Heart right ventricle (tissue), 16 donors: ENCODE data around the gene PRDM15. TPM values are rescaled to one million over a fixed set of nuclear protein-coding genes. Genes with fewer than 3 reads are reported as not detected.

Experiments
- ATAC-seq, 8 donors: fragments of 200-7000 bp; cut with Tn5 transposase; one replicate each; pipeline ENCODE4 v1.9.1; 2020; ENCODE audit warnings: mild to moderate bottlenecking in 8 of 8, moderate library complexity in 8 of 8, moderate number of reproducible peaks in 1 of 8
- DNase-seq, 2 donors: peaks; one replicate each; pipeline ENCODE4 v3.0.0-alpha.2; 2020
- H3K27ac ChIP-seq, 10 donors: fragments of 200-600 bp; sonication (generic) in 2 of 10; one replicate each; pipeline versions ENCODE4 v1.5.0 to v1.8.0; 2020 to 2022; ENCODE audit warnings: mild to moderate bottlenecking in 3 of 10
- H3K27me3 ChIP-seq, 7 donors: fragments of 200-600 bp; one replicate each; pipeline ENCODE4 v1.8.0; 2021 to 2022; ENCODE audit warnings: mild to moderate bottlenecking in 2 of 7
- H3K36me3 ChIP-seq, 9 donors: fragments of 200-600 bp; sonication (generic) in 1 of 9; one replicate each; pipeline versions ENCODE4 v1.5.0 to v1.8.0; 2020 to 2022; ENCODE audit warnings: mild to moderate bottlenecking in 2 of 9
- H3K4me1 ChIP-seq, 9 donors: fragments of 200-600 bp; sonication (generic) in 1 of 9; one replicate each; pipeline versions ENCODE4 v1.5.0 to v1.8.0; 2020 to 2022; ENCODE audit warnings: mild to moderate bottlenecking in 4 of 9
- H3K4me3 ChIP-seq, 10 donors: fragments of 200-600 bp; sonication (generic) in 2 of 10; one replicate each; pipeline versions ENCODE4 v1.5.0 to v1.8.0; 2020 to 2022; ENCODE audit warnings: mild to moderate bottlenecking in 7 of 10, moderate library complexity in 2 of 10
- H3K9me3 ChIP-seq, 11 donors: fragments of 200-600 bp in 10 of 11; sonication (generic) in 2 of 11; one replicate each; pipeline versions ENCODE4 v1.5.0 to v1.8.0; 2013 to 2022; ENCODE audit warnings: mild to moderate bottlenecking in 2 of 11, control low read depth in 1 of 11, moderate library complexity in 1 of 11
- CTCF ChIP-seq, 9 donors: fragments of 200-600 bp; sonication (generic) in 2 of 9; IDR thresholded peaks; one replicate each; pipeline versions ENCODE4 v1.5.0 to v1.8.0; 2021 to 2022; ENCODE audit warnings: antibody characterized with exemption in 9 of 9, mild to moderate bottlenecking in 5 of 9, moderate library complexity in 1 of 9
- WGBS, 2 donors: extraction: QIAGEN DNeasy Blood & Tissue Kit; methylation state at CpG; one replicate each; pipeline ENCODE4 v1.1.7; 2013; ENCODE audit warnings: inconsistent platforms in 1 of 2; 5-methylcytosine and 5-hydroxymethylcytosine counted together
- intact Hi-C, 10 donors: fragments of 100-400 bp; cut with DNase I; formaldehyde crosslinking; loops; one replicate each; pipeline versions ENCODE4 v1.11.1 to v1.14.2; 2022
- polyA plus RNA-seq, 2 donors: library from polyadenylated mRNA; stranded (reverse); fragments of 200-250 nt; gene quantifications; one replicate each; pipeline ENCODE4 v1.2.3, GENCODE V29; 2013
- total RNA-seq, 10 donors: library from RNA; stranded (reverse); fragmentation: NEBNext Ultra II Directional in 3 of 10; extraction: Animal tissue kit (Norgen Biotek cat#: 25700) in 3 of 10; gene quantifications; one replicate each; pipeline versions ENCODE4 v1.2.1 to v1.2.4, GENCODE V29; 2021 to 2023
- donor health status: Arrhythmogenic right ventricular cardiomyopathy.
- donor health status: ischemic (EF 13 %, LVEDD 7.1; RV severe dilation, severe dysfunction).
- donor health status: healthy with polysubstance abuse.
- donor health status: DM: no; HTN: yes; CAD: no.
- donor health status: DM: no; HTN: no; CAD: no.
- donor health status: ischemic (EF 25% LVEDD 6.9; RV normal size, moderate dysfunction).
- donor health status: ischemic (EF 25% LVEDD 5.7; RV mildly dilated, moderate dysfunction).
- donor health status: healthy.
- donor health status: DM: yes; HTN: yes; CAD: no.
- donor health status: Ischemic cardiomyopathy.
- donor health status: ischemic (EF 35%, LVEDD 5.7; RV mildly dilated, moderate dysfunction).
- donor health status: nonischemic (EF 11% LVEDD 7.7; RV severe dilation, severe dysfunction).
- donor health status: DM: yes; HTN: yes; CAD: no.
- donor health status: PGD.
- donor health status: ischemic (EF 29% LVEDD 5.4; RV normal size, mild dysfunction).
- donor health status: nonischemic (EF 23%, LVEDD 6.1; RV moderate dilation, normal function).

Gene PRDM15
- total and polyA plus RNA-seq, 12 donors: 1.0 to 5.8 (median 3.2) TPM

- no peak for TF ChIP-seq CTCF (IDR thresholded peaks at IDR 0.05)
- Histone ChIP-seq H3K27ac (peak overlapping the region in 1 of 10 donors; percentile 11), H3K4me1 (peaks cover 0 to 20% (median 13%) of the 10 kb centered on the region in 9 donors), H3K9me3 (no peaks in the 10 kb centered on the region), H3K4me3 (peak overlapping the region in 5 of 10 donors; percentile 74 to 94 (median 82)), H3K36me3 (no peaks in the 10 kb centered on the region), H3K27me3 (no peaks in the 10 kb centered on the region)
- DNase-seq (no peak), ATAC-seq (no peak)
- intact Hi-C loops: loop anchor here in 2 of 10 donors (5.0 kb wide), 1 partner anchor 130 kb away; no protein-coding TSS in a partner anchor
- 91% methylated on average over 11 of the region's 11 CpGs for WGBS, 2 donors
Observed at GRCh38 chr21:41876928-41877652, 2.1 kb downstream of the PRDM15 start.

- peaks cover 0 to 20% (median 13%) of the 10 kb centered on the region in 9 donors for H3K4me1 ChIP-seq
- H3K4me3 ChIP-seq: no peak overlapping the region
- ATAC-seq: no peak
- no peaks in the 10 kb centered on the region for H3K36me3 ChIP-seq
- H3K9me3 ChIP-seq: no peaks in the 10 kb centered on the region
- no peak for TF ChIP-seq CTCF (IDR thresholded peaks at IDR 0.05)
- H3K27me3 ChIP-seq: no peaks in the 10 kb centered on the region
- WGBS, 2 donors: 96% methylated on average over 8 of the region's 8 CpGs
- intact Hi-C loops: loop anchor here in 2 of 10 donors (5.0 kb wide), 1 partner anchor 131 kb away; no protein-coding TSS in a partner anchor
- no peak for DNase-seq
- no peak overlapping the region for H3K27ac ChIP-seq
Observed at GRCh38 chr21:41876396-41876795, 2.7 kb downstream of the PRDM15 start.

- no peak for TF ChIP-seq CTCF (IDR thresholded peaks at IDR 0.05)
- Histone ChIP-seq H3K27me3 (no peaks in the 10 kb centered on the region), H3K9me3 (no peaks in the 10 kb centered on the region), H3K36me3 (no peaks in the 10 kb centered on the region), H3K4me3 (no peak overlapping the region), H3K27ac (no peak overlapping the region), H3K4me1 (peaks cover 0 to 19% (median 13%) of the 10 kb centered on the region in 9 donors)
- DNase-seq (no peak), ATAC-seq (no peak)
- intact Hi-C loops: loop anchor here in 2 of 10 donors (5.0 kb wide), 1 partner anchor 132 kb away; no protein-coding TSS in a partner anchor
- WGBS, 2 donors: 95 to 96% methylated on average over 8 of the region's 8 CpGs
Observed at GRCh38 chr21:41875086-41875485, 4.1 kb downstream of the PRDM15 start.

GRCh38 chr21:41874611-41875010, 4.5 kb downstream of the PRDM15 start:
- 88 to 94% methylated on average over 11 of the region's 11 CpGs for WGBS, 2 donors
- no peaks in the 10 kb centered on the region for H3K27me3 ChIP-seq
- no peak overlapping the region for H3K27ac ChIP-seq
- intact Hi-C loops: loop anchor here in 2 of 10 donors (5.0 kb wide), 1 partner anchor 133 kb away; no protein-coding TSS in a partner anchor
- TF ChIP-seq CTCF (IDR thresholded peaks at IDR 0.05): no peak
- DNase-seq (no peak), ATAC-seq (no peak)
- no peaks in the 10 kb centered on the region for H3K36me3 ChIP-seq
- no peaks in the 10 kb centered on the region for H3K9me3 ChIP-seq
- H3K4me3 ChIP-seq: no peak overlapping the region
- H3K4me1 ChIP-seq: peaks cover 0 to 14% (median 12%) of the 10 kb centered on the region in 9 donors
